ENCODE measurements around the gene EPB41.

Gene EPB41

DNA sequence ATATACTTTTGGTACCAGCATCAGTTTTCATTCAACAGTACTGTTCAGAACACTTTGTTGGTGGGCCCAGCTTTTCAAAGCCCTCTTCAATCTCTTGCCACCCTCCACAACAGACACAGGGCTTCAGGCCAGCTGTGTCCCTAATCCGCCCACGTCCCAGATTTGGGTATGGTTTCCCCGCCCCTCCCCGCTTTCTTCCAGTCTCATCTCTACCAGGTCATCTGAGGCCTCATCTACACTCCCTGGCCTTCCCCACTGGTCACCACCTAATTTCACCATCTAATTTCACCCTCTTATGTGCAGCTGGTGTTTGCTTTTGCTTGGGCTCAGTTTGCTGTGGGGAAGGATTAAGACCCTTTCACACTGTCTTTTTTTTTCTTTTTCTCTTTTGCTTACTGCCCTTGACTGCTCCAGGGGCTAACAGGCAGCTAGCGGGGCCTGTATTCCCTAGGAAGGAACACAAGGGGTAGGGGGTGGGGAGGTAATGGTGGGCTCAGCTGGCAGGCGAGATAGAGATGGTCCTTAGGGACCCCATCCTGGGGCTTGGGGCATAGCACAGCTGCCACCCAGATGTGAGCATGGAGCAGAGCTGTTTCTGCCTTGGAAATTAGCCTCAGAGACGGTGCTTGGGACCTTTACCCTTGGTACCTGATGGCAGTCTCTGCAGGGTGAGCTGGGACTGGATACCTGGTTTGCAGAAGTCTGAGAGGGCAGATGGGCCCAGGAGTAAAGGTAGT is 3.8 kb upstream of the EPB41 start:
- no peak overlapping the region for H3K27ac ChIP-seq (ENCODE audit: low read depth, low read length)
- H3K36me3 ChIP-seq (ENCODE audit: control insufficient read depth, insufficient read depth, low read length): no peaks in the 10 kb centered on the region

GRCh38 chr1:28913786-28914227 is 562 bp upstream of the EPB41 start:
- Histone ChIP-seq H3K9ac (ENCODE audit: low read depth, low read length) (peak overlapping the region; percentile 56; the same call in 1 of the 2 replicates), H3K27me3 (ENCODE audit: control insufficient read depth, insufficient read depth, low read length) (no peaks in the 10 kb centered on the region), H3K9me3 (ENCODE audit: control insufficient read depth, insufficient read depth, low read length) (no peaks in the 10 kb centered on the region), H3K4me3 (ENCODE audit: low read depth, low read length) (peak overlapping the region; percentile 53), H3K27ac (ENCODE audit: low read depth, low read length) (peak overlapping the region; percentile 71), H3K36me3 (ENCODE audit: control insufficient read depth, insufficient read depth, low read length) (no peaks in the 10 kb centered on the region), H3K4me1 (ENCODE audit: control insufficient read depth, insufficient read depth, low read length) (peaks cover 12% of the 10 kb centered on the region; the same call in 1 of the 2 replicates)

More for the DNA sequence above, 3.8 kb upstream of the EPB41 start:
- no peaks in the 10 kb centered on the region for H3K9me3 ChIP-seq (ENCODE audit: control insufficient read depth, insufficient read depth, low read length)
- no peak overlapping the region for H3K4me3 ChIP-seq (ENCODE audit: low read depth, low read length)
- H3K4me1 ChIP-seq (ENCODE audit: control insufficient read depth, insufficient read depth, low read length): peaks cover 7% of the 10 kb centered on the region; the same call in 1 of the 2 replicates
- no peak overlapping the region for H3K9ac ChIP-seq (ENCODE audit: low read depth, low read length)
- H3K27me3 ChIP-seq (ENCODE audit: control insufficient read depth, insufficient read depth, low read length): no peaks in the 10 kb centered on the region

DNA sequence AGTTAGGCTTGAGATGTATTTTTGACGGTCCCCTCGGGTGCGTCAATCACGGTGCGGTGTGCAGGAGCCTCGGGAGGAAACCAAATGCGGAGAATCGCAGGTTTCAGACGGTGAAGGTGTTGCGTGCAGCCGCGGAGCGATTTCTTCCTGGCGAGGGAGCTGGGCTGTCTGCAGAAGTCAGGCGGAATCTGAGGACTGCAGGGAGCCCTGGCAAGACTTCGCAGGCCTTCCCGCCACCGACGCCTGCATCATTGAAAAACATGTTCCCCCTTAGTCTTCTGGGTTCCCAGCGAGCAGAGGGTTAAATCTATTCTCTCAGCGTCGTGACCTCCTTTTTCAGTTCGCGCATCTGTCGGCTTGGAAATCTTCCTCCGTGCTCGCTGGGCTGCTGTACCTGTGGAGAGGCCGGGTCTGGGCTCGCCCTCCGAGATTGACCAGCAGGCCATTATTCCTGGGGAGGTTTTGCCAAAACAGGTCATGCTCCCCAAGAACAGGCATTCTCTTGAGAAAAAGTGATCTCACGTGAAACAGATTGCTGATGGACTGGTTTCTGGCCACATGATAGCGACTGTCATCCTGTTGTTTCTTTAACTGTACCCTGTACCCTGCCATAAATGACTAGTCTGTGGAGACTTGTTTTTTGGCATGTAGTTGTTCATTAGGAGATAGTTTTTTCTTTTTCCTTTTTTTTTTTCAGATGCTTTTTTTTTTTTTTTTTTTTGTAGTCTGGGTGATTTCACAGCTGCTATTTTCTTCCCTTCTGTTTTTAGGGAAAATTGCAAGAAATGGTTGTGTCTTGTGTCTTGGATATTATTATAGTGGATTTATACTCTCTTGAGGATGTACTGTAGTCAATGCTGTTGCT is 894 bp downstream of the EPB41 start:
- peak overlapping the region; percentile 89 for H3K9ac ChIP-seq (ENCODE audit: low read depth, low read length)
- H3K9me3 ChIP-seq (ENCODE audit: control insufficient read depth, insufficient read depth, low read length): no peaks in the 10 kb centered on the region
- peaks cover 12% of the 10 kb centered on the region; the same call in 1 of the 2 replicates for H3K4me1 ChIP-seq (ENCODE audit: control insufficient read depth, insufficient read depth, low read length)
- peak overlapping the region; percentile 91 for H3K27ac ChIP-seq (ENCODE audit: low read depth, low read length)
- no peaks in the 10 kb centered on the region for H3K36me3 ChIP-seq (ENCODE audit: control insufficient read depth, insufficient read depth, low read length)
- no peaks in the 10 kb centered on the region for H3K27me3 ChIP-seq (ENCODE audit: control insufficient read depth, insufficient read depth, low read length)
- peak overlapping the region; percentile 97 for H3K4me3 ChIP-seq (ENCODE audit: low read depth, low read length)

- no peaks in the 10 kb centered on the region for H3K36me3 ChIP-seq (ENCODE audit: control insufficient read depth, insufficient read depth, low read length)
- no peaks in the 10 kb centered on the region for H3K27me3 ChIP-seq (ENCODE audit: control insufficient read depth, insufficient read depth, low read length)
- no peak overlapping the region for H3K9ac ChIP-seq (ENCODE audit: low read depth, low read length)
- peaks cover 12% of the 10 kb centered on the region; the same call in 1 of the 2 replicates for H3K4me1 ChIP-seq (ENCODE audit: control insufficient read depth, insufficient read depth, low read length)
- no peak overlapping the region for H3K4me3 ChIP-seq (ENCODE audit: low read depth, low read length)
- H3K27ac ChIP-seq (ENCODE audit: low read depth, low read length): no peak overlapping the region
- H3K9me3 ChIP-seq (ENCODE audit: control insufficient read depth, insufficient read depth, low read length): no peaks in the 10 kb centered on the region
Measured at GRCh38 chr1:28917757-28918118, 3.4 kb downstream of the EPB41 start.

DNA sequence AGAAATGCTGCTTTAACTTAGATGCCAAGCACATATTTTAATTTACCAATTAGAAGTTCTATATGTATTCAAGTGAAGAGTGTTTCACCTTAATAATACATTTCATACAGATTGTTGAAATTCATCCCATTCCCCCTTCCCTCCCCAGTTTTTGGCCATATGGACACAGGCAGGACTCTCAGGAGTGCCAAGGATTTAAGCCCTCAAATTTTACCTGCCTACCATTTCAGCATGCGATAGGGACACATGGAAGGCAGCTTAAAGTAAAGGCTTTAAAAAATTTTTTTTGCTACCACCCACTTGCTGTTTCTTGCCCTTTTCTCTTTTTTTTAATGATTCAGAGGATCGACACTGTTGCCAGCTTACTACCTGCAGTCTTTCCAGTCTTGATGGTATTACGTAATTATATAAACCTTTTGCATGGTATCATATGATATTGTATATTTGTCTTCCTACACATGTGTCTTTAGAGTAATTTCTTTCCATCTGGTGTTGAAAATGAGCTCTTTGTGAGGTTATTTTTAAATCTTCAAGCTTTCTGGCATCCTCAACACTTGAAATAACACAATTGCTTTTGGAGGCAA is 7.0 kb downstream of the EPB41 start:
- Histone ChIP-seq H3K4me1 (ENCODE audit: control insufficient read depth, insufficient read depth, low read length) (peaks cover 2% of the 10 kb centered on the region), H3K36me3 (ENCODE audit: control insufficient read depth, insufficient read depth, low read length) (no peaks in the 10 kb centered on the region), H3K9me3 (ENCODE audit: control insufficient read depth, insufficient read depth, low read length) (no peaks in the 10 kb centered on the region), H3K9ac (ENCODE audit: low read depth, low read length) (no peak overlapping the region), H3K4me3 (ENCODE audit: low read depth, low read length) (no peak overlapping the region), H3K27me3 (ENCODE audit: control insufficient read depth, insufficient read depth, low read length) (no peaks in the 10 kb centered on the region), H3K27ac (ENCODE audit: low read depth, low read length) (no peak overlapping the region)

DNA sequence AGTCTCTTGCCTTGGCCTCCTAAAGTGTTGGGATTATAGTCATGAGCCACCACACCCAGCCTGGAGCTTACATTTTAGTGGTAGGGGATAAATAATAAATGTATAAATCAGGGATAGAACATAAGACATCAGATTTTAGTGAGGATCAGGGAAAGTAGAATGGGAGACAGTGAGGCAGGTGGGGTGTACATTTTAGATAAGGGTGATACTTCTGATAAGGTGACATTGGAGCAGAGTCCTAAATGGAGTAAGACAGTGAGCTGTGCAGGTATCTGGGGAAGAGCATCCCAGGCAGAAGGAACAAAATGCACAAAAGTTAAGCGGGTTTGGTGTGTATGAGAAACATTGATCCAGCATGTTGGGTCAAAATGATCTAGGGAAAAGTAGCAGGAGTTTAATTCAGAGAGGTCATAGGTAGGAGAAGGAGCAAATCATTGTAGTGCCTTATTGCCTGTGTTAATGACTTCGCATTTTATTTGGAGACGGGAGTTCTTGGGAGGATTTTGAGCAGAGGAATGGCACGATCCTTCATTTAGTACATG is 11.1 kb downstream of the EPB41 start:
- H3K4me3 ChIP-seq (ENCODE audit: low read depth, low read length): no peak overlapping the region
- no peaks in the 10 kb centered on the region for H3K27me3 ChIP-seq (ENCODE audit: control insufficient read depth, insufficient read depth, low read length)
- no peak overlapping the region for H3K27ac ChIP-seq (ENCODE audit: low read depth, low read length)
- no peaks in the 10 kb centered on the region for H3K9me3 ChIP-seq (ENCODE audit: control insufficient read depth, insufficient read depth, low read length)
- H3K4me1 ChIP-seq (ENCODE audit: control insufficient read depth, insufficient read depth, low read length): peaks cover 26% of the 10 kb centered on the region
- H3K36me3 ChIP-seq (ENCODE audit: control insufficient read depth, insufficient read depth, low read length): no peaks in the 10 kb centered on the region
- no peak overlapping the region for H3K9ac ChIP-seq (ENCODE audit: low read depth, low read length)

DNA sequence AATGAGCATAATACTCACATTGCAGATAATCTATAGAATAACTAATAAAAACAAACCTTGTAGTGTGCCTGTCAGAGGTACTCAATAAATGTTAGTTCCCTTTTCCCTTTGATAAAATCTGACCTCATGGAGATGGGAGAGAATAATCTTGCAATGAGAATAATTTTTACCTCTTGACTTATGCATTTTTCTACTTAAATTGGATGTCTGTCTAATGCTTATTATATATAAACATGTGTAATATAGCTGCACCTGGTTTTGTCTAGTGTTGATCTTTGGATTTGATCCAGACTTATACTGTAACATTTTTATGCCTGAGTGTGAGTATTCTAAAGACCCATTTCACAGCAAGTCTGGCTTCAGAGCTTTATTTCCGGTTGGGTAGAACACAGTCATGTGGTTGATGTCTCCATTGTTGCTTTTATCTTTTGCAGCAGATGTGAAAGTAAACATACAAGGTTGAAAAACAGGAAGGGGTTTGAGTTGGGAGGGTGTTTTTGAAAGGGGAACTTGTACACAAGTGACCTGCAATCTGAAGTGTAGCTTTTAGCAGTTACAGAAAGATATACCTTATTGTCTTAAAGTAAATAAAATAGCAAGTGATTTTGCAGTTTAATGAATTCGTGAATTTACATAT is 12.4 kb downstream of the EPB41 start:
- Histone ChIP-seq H3K9ac (ENCODE audit: low read depth, low read length) (no peak overlapping the region), H3K4me3 (ENCODE audit: low read depth, low read length) (no peak overlapping the region), H3K36me3 (ENCODE audit: control insufficient read depth, insufficient read depth, low read length) (no peaks in the 10 kb centered on the region), H3K9me3 (ENCODE audit: control insufficient read depth, insufficient read depth, low read length) (no peaks in the 10 kb centered on the region), H3K27me3 (ENCODE audit: control insufficient read depth, insufficient read depth, low read length) (no peaks in the 10 kb centered on the region), H3K4me1 (ENCODE audit: control insufficient read depth, insufficient read depth, low read length) (peaks cover 26% of the 10 kb centered on the region), H3K27ac (ENCODE audit: low read depth, low read length) (peak overlapping the region; percentile 76)

GRCh38 chr1:28927266-28927647 is 12.9 kb downstream of the EPB41 start:
- Histone ChIP-seq H3K27ac (ENCODE audit: low read depth, low read length) (peak overlapping the region; percentile 76), H3K36me3 (ENCODE audit: control insufficient read depth, insufficient read depth, low read length) (no peaks in the 10 kb centered on the region), H3K9me3 (ENCODE audit: control insufficient read depth, insufficient read depth, low read length) (no peaks in the 10 kb centered on the region), H3K27me3 (ENCODE audit: control insufficient read depth, insufficient read depth, low read length) (no peaks in the 10 kb centered on the region), H3K9ac (ENCODE audit: low read depth, low read length) (no peak overlapping the region), H3K4me3 (ENCODE audit: low read depth, low read length) (no peak overlapping the region), H3K4me1 (ENCODE audit: control insufficient read depth, insufficient read depth, low read length) (peaks cover 26% of the 10 kb centered on the region)

- 0 out of 2 replicates have a peak overlapping the region, but pooled peaks have one; percentile 10 for H3K4me3 ChIP-seq (ENCODE audit: low read depth, low read length)
Measured at GRCh38 chr1:28927648-28928313, 13.4 kb downstream of the EPB41 start.

DNA sequence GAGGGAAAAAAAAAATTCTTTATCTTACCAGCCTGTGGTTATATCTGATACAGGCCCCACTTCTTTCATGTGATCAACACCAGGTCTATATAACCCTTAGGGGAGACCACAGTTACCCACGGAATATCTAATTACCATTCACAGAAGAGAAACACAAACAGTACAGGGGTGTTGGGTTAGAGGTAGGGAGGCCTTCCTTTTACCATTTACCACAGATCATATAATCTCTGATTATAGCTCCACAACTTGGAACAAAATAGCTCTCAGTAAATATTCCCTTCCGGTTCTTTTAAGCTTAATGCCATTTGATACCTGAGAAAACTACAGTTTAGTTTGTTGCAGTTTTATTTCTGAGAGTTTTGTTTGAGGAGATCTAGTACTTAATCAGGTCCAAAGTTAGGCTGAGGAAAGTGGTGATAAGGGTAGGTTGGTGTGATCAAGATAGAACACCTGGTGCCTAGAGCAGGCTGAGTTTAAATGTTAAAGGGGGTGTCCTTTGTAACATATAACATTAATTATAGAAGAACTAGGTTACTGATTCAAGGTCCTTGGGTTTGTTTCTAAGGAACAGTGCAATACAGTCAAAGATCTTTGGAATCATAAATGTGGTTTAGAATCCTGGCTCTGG is 14.1 kb downstream of the EPB41 start:
- Histone ChIP-seq H3K4me3 (ENCODE audit: low read depth, low read length) (no peak overlapping the region), H3K9ac (ENCODE audit: low read depth, low read length) (no peak overlapping the region), H3K27me3 (ENCODE audit: control insufficient read depth, insufficient read depth, low read length) (no peaks in the 10 kb centered on the region), H3K4me1 (ENCODE audit: control insufficient read depth, insufficient read depth, low read length) (peaks cover 26% of the 10 kb centered on the region), H3K27ac (ENCODE audit: low read depth, low read length) (peak overlapping the region; percentile 76), H3K36me3 (ENCODE audit: control insufficient read depth, insufficient read depth, low read length) (no peaks in the 10 kb centered on the region), H3K9me3 (ENCODE audit: control insufficient read depth, insufficient read depth, low read length) (no peaks in the 10 kb centered on the region)

More at GRCh38 chr1:28927648-28928313, 13.4 kb downstream of the EPB41 start:
- H3K9me3 ChIP-seq (ENCODE audit: control insufficient read depth, insufficient read depth, low read length): no peaks in the 10 kb centered on the region
- no peaks in the 10 kb centered on the region for H3K27me3 ChIP-seq (ENCODE audit: control insufficient read depth, insufficient read depth, low read length)
- H3K9ac ChIP-seq (ENCODE audit: low read depth, low read length): no peak overlapping the region
- H3K27ac ChIP-seq (ENCODE audit: low read depth, low read length): peak overlapping the region; percentile 76
- H3K4me1 ChIP-seq (ENCODE audit: control insufficient read depth, insufficient read depth, low read length): peaks cover 26% of the 10 kb centered on the region
- H3K36me3 ChIP-seq (ENCODE audit: control insufficient read depth, insufficient read depth, low read length): no peaks in the 10 kb centered on the region

All from HUES48 (cell line).